Colon (tissue), 2 donors: ENCODE measurements around the gene LYL1.

Source experiments
- FAIRE-seq: peaks from 2 replicates; lab custom pipeline; 2012; peaks lifted over from hg19 to GRCh38; lab: Jason Lieb, UNC
- donor health status: control.
- donor health status: control.

The LYL1 gene

DNA sequence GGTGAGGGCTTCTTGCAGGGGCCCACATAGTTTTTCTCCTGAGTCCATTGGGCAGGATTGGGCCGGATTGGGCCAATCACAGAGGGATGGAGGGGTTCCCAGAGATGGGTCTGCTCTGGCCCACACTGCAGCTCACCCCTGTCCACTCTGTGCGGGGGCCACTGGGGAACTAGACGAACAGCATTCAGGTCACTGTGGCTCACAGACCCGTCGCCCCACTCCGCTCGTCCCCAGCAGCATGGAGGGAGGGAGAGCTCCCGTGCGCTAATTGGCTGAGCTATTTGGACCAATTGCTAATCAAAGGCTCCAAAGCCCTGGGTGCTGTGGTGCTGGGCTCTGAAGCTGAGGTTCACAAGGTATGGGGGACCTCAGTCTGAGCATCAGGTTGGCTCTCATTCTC, 26.7 kb upstream of the LYL1 start:
- no peak for FAIRE-seq

DNA sequence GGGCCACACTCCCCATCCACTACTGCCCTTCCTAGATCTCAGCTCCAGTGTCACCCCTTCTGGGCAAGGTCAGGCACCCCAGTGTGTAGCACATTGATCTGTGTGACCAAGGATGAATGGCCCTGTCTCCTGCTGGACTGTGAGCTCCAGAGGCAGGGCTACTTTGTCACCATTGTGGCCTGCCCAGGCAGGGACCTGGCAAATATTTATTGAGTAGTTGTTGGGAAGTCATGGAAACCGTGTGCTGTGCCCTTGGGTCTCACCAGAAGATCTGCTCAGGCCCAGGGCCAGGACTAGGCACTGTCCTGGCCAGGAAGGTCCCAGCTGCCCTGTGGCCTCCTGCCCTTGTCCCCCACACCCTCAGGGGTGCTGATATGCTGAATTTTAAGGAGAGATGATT, 25.9 kb upstream of the LYL1 start:
- no peak for FAIRE-seq

- no peak for FAIRE-seq
These were observed 25.3 kb upstream of the LYL1 start for GRCh38 chr19:13127811-13128575.

- no peak for FAIRE-seq
These were observed 24.4 kb upstream of the LYL1 start for GRCh38 chr19:13127051-13127450.

GRCh38 chr19:13122980-13123957, 20.6 kb upstream of the LYL1 start:
- no peak for FAIRE-seq

- no peak for FAIRE-seq
These were observed 19.7 kb upstream of the LYL1 start for GRCh38 chr19:13122275-13122878.

DNA sequence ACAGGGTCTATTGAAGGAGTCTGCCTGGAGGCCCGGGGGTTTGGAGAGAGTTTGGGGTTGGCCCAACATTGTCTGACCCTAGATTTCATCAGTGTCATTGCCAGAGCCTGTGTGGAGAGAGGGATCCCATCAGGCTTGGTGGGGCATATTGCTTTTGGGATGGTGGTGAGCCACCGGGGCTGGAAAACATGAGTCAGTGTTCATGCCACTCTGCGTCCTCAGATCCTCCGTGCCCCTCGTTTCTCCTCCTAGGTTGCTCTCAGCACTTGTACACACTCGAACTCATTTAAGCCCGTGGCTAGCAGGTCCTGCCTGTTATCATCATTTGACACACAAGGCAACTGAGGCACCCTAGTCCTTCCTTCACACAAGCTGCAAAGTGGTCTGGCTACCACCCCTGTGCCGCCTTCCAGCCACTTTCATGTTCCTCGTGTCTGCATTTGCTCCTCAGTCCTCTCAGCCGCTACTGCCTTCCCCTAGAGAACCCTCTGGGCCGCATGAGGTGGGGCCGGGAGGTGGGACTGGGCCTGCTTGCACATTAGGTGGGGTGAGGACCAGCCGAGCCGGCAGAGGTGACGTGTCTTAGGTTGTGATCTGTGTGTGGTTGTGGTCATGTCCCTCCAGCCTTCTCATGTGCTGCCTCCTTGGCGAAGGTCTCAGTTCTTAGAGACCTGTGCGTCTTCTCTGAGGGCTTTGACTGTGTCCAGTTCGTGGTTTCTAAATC, 19.1 kb upstream of the LYL1 start:
- FAIRE-seq: no peak

GRCh38 chr19:13120817-13121216, 18.2 kb upstream of the LYL1 start:
- FAIRE-seq: no peak

DNA sequence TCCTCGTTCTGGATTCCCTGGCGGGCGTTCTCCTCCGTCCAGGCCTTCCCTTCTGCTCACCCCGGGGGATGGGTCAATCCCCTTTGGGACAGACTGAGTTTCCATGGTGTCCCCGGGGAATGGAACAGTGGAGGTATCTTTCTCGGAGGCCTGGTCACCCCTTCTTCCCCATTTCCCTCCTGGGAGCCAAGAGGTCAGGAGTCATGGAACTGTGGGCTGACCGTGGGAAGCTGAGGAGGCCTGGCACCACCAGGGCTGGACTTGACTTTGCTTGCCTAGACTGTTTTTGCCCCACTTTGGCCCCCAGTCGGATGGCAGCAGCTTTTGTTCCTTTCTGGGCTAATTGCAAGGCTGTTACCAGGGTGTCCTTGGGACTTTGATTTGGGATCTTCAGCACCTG, 17.4 kb upstream of the LYL1 start:
- FAIRE-seq: no peak

DNA sequence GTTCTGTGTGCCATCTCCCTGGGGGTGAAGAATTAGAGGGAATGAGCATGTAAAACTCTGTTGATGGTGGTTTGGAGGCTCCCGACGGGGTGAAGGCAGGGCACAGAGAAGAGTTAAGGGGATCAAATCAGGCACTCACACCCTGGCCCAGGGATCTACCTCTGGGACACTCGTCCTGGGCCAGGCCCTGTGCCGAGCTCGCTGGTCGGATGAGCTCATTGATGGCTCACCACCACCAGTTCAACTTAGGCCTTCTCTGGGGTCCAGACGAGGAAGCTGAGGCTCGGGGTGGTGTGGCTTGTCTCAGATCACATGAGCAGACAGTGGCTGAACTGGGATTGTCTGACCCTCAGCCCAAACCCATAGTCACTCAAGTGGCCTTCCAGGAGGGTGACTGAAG, 17.0 kb upstream of the LYL1 start:
- no peak for FAIRE-seq

GRCh38 chr19:13118424-13119193, 16.0 kb upstream of the LYL1 start:
- FAIRE-seq: no peak

GRCh38 chr19:13117772-13118423, 15.2 kb upstream of the LYL1 start, which contains the start of gene NACC1:
Gene NACC1, plus strand, starts transcription at chr19:13118264. Its CDS starts 16,944 bp downstream, at chr19:13135208.
- no peak for FAIRE-seq

DNA sequence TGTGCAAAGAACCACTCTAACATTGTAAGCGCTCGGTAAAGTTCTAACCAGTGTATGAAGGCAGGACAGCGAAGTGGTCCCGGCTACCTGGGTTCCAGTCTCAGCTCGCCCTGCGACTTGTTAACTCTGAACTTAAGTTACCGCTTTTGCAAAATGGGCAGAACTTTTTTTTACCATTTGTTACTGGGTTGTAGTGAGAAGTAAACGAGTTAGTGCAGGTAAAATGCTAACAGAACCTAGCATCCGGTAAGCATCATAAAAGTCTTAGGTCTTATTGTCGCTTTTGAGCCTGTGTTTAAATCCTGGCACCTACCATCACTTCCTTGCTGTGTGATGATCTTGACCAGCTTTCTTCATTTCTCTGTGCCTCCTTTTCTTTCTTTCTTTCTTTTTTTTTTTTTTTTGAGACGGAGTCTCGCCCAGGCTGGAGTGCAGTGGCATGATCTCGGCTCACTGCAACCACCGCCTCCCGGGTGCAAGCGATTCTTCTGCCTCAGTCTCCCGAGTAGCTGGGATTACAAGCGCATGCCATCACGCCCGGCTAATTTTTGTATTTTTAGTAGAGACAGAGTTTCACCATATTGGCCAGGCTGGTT, 14.6 kb upstream of the LYL1 start:
- no peak for FAIRE-seq

DNA sequence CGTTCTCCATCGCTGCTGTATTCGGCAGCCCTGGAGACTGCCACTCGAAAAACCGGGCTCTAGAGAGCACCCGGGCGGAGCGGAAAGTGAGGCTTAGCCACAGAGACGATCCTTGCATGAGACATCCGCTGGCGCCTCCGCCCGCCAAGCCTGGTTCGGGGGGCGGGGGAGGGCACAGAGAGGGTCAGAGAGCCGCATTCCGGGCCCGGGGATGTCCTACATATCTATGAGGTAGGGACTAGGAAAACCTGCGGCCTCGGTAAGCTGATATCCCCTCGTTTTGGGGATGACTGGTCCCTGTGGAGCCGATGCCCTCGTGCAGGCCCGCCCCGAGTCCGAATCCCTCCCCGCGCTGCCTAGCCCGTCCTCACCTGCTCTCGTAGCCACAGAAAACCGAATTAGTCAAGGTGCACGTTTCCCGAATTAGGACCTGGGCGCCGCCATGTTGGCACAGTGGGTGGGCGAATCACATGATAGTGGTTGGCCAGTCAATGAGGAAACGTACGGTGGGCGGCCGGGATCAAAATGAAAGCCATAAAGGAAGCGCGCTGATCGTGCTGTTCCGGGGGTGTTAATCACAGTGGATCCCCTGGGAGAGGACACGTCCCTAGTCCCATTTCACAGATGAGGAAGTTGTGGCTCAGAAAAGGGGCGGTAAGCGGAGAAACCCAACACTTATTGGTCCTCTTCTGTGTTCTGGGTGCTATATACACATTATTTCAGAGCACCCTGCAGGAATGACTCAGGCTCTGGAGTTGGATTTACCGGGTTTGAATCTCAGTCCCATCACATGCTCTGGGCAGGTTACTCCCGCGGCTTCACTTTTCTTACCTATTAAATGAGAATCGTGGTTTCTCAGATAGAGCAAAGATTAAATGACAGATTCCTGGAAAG, 13.9 kb upstream of the LYL1 start, which contains the start of gene TRMT1:
Gene TRMT1, minus strand, starts transcription at position 459 of the 894 bp plus-strand sequence. Its CDS starts 341 bp downstream, at position 118.
- FAIRE-seq: no peak

DNA sequence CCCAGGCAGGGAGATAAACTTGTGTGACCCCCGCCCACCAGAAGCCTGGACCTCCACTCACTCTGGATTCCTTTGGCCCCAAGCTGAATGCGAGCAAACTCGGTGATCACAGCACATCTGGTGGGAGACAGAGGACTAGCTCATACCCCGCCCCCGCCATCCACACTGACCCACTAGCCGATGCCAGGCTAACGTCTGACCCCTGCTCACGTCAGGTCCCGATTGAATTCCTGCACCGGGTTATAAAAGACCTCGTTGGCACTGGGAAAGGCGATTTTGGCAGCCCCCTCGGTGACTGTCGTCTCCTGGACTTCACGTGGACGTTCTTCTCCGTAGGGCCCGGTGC, 13.3 kb upstream of the LYL1 start:
- FAIRE-seq: no peak

DNA sequence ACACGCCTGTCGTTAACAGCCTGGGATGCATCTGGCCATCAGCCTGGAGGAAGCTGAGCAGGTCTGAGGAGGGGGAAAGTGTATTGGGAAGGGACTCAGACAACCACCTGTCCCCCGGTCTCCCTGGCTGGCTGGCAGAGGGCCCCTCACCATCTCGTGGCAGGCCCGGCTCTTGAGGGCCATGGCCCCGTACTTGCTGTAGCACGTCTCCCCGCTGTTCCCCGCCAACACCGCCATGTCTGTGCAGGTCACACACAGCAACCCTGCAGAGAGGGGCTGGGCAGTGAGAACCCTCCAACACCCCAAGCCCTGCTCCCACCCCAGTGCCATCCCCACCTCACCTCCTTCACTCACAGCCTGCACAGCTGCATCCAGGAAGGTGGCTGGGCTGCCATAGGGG, 9.9 kb upstream of the LYL1 start:
- no peak for FAIRE-seq

DNA sequence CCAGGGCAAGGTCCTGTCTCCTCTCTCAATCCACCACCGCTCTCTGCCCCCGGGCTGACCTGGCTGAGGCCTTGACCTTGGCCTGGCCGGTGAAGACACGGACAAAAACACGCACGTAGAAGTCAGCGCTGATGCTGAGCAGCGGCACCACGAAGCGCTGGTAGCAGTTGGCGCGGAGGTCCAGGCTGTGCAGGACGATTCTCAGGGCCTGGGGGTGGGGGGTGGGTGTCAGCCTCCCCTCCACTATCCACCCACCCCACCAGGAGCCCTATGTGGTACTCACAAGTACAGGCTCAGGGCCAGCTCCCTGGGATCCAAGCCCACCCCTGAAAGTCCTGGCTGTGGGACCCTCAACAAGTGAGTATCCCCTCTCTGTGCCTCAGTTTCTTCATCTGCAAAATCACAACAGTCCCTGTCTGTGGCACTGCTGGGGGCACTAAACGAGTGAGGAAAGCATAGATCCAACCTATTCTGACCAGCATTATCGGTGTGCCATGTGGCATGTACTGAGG, 7.5 kb upstream of the LYL1 start:
- FAIRE-seq: no peak

DNA sequence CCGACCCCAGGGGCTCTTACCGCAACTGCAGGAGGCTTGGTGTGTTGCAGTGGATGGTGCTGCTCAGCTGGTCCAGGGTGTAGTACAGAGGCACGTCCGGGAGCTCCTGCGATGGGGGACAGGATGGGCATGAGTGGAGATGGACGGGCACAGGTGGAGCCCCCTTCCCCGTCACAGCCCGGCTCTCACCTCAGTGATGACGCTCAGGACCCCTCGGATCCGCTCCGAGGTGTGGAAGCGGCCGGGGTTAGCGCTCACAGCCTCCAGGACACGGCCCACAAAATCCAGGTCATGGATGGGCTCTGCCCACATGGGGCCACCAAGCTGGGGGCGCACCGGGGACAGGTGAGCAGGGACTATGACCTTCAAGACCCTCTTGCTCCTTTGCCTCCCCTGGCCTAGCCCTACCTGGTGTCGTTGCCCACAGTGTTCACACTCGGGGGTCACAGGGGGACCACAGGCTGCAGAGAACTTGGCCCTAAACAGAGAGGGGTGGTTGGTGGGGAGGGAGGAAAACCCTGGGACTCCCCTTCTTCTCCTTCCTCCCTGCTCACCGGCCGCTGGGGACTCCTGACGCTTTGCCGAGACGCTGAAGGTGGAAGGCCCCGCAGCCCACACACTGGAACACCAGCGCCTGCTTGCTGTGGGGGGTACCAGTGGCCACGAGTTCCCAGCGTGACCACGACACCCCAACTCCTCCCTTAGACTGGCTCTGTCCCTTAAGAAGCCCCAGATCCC, 6.9 kb upstream of the LYL1 start:
- no peak for FAIRE-seq
